Stimulated activated CD8-positive, alpha-beta memory T cell treated with anti-CD3 and anti-CD28 coated beads, Interleukin-12 subunit alpha, Interleukin-12 subunit beta, amount 100 ng/mL, for 24 hours (primary cell): ENCODE measurements around the gene TTPAL.
"Not testable (repeated sequence)": the region's sequence is repeated elsewhere in the genome, so short reads cannot be mapped to it uniquely, and the experiment has no call there.

Source experiments
- DNase-seq: peaks from one replicate; pipeline ENCODE4 v3.0.0-alpha.2; 2020; ENCODE audit errors: extremely low read depth

TTPAL gene

DNA sequence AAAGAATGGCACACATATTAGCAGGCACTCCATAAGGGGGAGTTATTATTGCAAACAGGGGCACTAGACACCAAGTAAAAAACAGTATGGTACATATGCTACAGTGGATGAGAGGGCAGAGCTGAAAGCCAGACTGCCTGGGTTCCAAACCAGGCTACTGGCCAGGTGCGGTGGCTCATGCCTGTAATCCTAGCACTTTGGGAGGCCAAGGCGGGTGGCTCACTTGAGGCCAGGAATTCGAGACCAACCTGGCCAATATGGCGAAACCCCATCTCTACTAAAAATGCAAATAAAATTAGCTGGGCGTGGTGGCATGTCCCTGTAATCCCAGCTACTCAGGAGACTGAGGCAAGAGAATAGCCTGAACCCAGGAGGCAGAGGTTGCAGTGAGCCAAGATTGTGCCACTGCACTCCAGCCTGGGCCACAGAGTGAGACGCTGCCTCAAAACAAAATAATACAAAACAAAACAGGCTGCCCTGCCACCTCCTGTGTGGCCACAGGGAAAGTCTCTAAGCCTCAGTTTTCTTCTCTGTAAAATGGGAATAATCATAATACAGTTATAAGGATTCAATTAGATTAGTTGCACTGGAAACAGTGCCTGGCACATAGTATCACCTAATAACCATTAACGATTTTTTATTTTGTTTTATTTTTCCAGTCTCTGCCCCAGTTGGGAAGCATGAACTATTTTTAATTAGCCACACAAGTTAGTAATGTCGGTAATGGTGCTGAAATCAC is 7.5 kb upstream of the TTPAL start:
- no peak for DNase-seq

DNA sequence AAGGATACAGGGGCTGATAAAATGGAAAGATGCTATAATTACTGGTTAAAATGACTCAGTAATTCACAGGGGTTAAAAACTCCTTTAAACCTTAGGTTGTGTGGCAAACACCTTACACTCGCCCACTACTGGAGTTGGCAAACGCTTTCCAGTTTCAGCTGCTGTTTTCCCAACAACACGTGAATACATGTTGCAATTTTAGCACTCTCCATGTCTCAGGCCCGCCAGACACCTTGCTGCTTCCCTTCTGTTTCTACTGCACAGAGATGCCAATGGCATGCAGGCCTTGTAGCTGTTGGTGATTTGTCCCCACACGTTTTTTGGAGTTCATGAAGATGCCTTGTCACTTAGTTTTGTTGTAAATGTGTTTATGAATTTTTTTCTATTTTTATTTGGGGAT is 5.3 kb upstream of the TTPAL start:
- DNase-seq, result no peak

DNA sequence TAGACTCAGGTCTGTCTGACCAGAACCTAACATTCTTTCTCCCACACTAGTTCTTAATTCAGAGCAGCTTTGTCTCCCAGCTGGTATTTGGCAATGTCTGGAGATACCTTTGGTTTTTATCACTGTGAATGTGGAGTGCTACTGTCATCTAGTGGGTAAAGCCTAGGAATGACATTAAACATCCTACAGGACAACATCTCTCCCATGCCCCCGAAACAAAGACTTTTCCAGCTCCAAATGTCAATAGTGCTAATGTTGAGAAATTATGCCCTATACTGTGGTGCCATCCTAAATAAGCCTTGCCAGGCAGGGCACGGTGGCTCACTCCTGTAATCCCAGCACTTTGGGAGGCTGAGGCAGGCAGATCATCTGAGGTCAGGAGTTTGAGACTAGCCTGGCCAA is 4.2 kb upstream of the TTPAL start:
- DNase-seq, result no peak

DNA sequence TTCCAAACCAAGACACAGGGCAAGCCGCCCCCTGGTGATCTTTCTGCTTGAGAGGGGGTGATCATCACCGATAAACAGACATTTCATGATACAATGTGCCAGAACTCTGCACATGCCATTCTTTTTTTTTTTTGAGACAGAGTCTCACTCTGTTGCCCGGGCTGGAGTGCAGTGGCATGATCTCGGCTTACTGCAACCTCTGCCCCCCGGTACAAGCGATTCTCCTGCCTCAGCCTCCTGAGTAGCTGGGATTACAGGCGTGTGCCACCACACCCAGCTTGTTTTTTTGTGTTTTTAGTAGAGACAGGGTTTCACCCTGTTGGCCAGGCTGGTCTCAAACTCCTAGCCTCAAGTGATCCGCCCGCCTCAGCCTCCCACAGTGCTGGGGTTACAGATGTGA is 3.4 kb upstream of the TTPAL start:
- DNase-seq, result not testable (repeated sequence)

DNA sequence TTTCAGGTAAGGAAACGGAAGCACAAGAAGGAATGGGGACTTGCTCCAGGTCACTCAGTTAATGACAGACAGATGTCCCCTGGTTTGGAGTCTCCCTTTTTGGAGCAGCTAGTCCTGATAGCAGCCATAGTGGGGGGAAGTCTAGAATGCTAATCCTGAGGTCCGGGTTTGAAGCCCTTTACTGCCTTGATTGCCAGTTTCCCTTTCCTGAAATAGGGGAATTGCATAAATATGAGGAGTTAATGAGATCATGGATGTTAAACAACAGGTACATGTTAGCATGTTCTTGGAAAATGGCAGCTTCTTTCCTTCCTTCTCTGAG is 341 bp upstream of the TTPAL start:
- DNase-seq, result no peak

DNA sequence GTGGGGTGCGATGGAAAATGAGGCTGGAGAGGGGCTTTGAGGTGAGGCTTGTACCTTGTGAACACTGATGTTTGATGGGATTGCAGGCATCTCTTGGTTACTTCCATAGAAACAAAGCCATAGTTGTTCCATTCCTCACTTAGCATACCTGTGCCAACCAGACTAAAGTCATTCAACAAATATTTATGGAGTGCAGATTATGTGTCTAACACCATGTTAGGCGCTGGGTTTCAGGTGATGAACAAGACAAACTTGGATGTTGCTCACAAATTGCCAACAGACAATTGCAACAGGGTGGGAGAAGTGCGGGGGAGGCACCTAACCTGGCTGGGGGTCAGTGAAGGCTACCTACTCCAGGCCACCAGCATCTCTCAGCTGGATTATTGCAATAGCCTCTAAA is 1.5 kb downstream of the TTPAL start:
- no peak for DNase-seq

DNA sequence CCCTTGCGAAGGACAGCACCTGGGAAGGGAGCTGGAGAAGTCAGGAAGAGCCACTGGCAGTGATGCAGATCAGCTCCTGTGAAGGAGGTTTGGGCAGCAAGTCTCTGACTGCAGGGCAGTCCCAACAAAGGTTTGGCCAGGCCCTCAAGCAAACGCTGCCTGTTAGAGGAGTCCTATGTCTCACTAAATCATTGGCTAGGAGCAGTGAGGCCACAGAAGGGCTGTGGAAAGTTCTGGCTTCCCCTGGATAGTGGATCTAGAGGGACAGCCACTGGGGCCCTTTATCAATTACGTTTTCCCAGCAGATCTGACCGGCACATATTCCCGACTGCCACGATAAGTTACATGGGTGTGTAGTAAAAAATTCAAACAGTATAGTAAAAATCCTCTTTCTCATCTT is 2.5 kb downstream of the TTPAL start:
- DNase-seq, result no peak

DNA sequence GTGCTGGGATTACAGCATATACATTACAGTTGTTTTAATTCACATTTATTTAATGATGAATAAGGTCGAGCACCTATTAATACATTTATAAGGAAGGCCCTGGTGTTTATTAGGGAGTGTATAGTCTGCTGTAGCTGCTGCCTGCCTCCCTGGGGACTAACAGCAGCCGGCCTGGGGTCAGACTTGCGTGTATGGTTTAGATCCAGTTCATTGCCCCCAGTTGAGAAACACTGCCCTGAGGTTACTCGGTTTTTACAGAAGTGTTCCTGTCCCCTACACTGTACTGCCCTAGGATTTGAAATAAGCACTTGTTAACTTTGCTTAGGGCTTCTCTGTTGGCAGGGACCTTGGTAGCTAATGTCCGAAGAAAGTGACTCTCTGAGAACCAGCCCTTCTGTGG is 4.0 kb downstream of the TTPAL start:
- DNase-seq, result no peak

DNA sequence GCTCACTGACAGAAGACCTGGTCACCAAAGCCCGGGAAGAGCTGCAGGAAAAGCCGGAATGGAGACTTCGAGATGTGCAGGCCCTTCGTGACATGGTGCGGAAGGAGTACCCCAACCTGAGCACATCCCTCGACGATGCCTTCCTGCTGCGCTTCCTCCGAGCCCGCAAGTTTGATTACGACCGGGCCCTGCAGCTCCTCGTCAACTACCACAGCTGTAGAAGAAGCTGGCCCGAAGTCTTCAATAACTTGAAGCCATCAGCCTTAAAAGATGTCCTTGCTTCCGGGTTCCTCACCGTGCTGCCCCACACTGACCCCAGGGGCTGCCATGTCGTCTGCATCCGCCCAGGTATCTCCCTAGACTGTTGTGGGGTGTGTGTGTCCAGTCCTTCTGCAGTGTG is 4.4 kb downstream of the TTPAL start:
- DNase-seq, result no peak

DNA sequence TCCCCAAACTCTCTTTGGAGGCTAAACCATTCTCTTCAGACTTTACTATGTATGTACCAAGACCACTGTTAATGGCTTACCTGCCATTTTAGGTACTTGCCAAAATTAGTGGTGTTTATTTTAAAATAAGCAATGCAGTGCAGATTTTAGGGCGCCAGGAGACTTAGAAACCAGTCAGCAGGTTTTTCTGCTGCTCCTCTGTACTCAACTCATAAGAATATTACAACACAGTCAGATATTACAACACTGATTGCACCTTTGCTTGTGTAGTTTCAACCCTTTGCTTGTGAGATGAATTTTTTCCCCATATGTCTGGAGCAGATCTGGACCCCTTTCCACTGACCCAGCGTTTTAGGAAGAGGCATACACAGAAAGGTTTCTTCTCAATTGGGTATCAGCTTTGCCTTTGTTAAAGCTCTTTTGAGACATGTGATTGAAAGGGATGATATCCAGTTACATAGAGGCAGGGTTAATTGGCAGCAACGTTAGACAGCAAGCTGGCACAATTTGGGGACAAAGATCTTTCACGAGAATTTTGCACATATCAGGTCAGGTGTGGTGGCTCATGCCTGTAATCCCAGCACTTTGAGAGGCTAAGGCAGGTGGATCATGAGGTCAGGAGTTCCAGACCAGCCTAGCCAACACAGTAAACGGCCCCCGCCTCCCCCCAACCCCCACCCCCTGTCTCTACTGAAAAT is 6.2 kb downstream of the TTPAL start:
- no peak for DNase-seq

DNA sequence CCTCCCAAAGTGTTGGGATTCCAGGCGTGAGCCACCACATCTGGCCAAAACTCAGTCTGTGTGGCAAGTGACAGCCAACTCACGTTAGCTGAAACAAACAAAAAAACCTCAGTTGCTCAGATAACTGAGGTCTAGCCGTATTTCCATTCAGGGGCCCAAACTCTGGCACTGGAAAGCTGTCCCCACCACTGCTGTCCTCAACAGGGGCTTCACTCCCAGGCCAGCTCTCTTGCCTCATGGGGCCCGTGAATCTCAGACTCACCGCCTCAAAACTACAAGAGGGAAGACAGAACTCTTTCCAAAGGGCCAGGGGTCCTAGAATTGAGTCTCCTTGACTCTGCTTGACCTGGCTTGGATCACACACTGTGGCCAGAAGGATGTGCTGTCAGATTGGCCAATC is 7.4 kb downstream of the TTPAL start:
- no peak for DNase-seq

DNA sequence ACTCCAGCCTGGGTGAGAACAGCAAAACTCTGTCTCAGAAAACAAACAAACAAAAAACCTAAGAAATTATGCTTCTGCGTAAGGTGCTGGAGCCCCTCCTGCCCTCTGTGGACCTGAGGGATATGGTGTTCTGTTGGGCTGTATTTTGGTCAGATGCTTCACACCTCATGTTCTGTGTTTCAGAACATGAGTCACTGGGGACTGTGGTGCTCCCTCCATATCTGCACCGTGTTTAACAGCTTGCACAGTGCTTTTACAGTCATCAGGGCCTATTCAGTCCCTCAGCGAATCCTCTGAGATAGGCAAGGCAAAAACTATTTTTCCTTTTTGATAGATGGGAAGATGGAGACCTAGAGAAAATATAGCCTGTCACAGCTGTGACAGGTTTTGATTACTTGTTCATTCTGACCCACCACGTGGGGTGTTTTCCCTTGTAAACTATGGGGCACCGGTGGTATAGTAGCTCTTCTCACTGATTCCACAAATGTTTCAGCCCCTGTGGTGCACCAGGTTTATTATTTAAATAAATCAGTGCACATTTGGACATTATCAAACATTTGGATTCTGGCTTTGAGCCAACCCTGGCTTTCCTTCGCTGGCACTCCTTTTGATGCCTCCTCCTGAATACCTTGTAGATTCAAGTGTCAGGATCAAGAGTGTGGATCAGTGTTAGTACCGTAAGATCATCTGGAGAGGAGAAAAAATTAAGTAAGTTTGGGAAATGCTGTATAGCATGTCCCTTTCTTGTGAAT is 9.6 kb downstream of the TTPAL start:
- no peak for DNase-seq

DNA sequence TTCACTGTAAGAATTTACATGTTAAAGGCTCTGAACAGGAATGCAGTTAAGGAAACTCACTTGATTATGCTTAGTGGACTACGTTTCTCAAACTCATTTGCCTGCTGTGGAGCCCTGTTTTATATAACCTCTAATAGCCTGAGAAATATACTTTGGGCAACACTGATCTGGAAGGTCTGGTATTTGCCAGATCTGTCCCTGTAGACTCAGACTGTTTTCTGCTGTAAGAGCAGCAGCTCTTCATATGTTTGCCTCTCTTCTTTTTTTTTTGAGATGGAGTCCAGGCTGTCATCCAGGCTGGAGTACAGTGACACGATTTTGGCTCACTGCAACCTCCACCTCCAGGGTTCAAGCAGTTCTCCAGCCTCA is 10.1 kb downstream of the TTPAL start:
- DNase-seq, result no peak

DNA sequence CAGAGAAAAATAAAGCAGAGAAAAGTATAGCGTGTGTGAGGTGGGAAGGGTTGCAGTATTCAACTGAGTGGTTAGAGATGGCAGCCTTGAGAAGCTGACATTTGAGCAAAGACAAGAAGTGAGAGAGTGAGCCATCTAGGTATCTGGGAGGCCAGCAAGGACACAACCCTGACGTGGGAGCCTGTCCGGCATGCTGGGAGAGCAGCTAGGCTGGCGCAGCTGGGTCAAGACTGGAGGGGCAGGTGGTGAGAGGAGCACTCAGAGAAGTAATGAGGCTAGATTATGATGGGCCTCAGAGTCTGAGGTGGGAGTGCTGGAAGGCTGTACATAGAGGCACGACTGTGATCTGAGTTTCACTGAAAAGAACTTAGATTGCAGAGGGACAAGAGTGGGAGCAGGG is 12.9 kb downstream of the TTPAL start:
- DNase-seq, result no peak

DNA sequence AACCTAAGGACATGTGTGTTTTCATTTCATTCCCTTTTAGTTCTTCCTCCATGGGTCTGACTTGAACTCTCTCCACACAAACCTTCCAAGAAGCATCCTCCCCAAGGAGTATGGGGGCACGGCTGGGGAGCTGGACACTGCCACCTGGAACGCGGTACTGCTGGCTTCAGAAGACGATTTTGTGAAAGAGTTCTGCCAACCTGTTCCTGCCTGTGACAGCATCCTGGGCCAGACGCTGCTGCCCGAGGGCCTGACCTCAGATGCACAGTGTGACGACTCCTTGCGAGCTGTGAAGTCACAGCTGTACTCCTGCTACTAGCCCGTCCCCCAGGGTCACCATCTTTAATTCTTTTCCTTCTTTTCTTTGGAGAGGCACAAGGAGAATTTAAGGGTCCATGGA is 13.5 kb downstream of the TTPAL start:
- DNase-seq, result no peak

DNA sequence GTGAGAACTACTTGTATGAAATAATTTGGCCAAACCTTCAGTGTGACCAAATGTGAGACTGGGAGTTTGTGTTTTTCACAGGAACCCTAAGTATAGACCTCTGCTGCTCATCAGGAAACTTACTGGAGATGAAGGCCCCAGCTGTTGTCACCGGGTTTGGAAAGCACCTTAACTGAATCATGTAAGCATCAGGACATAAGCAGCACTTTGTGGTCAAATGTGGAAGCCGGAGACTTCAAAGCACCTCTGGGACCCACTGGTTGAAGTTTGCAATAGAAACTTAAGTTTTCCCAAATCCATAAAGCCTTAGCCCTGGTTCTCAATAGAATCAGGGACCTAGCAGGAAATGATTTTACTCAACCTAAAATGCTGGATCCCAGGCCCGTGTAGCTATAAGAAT is 14.3 kb downstream of the TTPAL start:
- no peak for DNase-seq

DNA sequence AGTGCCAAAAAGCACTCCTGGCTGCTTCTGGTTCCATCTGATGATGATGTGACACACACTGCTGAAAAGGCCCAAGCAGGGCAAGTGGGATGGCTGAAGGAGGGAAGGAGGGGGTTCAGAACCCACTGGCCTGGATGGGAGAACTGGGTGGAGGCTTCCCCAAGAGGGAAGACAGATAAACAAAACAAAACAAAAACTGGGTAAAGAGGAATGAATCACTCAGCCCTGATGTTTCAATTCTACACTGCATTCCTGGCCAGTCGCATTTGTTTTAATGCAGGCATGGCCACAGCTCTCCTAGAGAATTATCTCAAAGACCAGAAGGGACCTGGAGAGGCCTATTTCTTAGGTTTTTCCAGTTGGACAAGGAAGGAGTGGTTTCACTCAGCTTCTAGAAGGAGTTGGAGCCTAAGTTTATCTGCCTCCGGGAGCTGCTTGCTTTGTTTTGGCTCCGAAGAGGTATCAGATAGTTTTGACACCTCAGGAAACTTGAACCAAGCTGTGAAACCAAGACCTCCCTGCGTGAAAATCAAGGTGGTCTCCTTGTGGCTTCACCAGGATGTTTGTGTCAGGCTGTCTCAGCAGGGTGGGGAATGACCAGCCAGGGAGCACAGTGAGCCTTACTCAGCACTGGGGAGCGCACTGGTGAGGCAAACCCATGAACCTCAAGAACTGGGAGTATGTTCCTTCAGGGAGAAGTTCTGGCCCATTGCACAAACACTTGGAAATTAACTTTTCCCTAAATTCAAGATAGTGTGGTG is 16.1 kb downstream of the TTPAL start:
- no peak for DNase-seq

DNA sequence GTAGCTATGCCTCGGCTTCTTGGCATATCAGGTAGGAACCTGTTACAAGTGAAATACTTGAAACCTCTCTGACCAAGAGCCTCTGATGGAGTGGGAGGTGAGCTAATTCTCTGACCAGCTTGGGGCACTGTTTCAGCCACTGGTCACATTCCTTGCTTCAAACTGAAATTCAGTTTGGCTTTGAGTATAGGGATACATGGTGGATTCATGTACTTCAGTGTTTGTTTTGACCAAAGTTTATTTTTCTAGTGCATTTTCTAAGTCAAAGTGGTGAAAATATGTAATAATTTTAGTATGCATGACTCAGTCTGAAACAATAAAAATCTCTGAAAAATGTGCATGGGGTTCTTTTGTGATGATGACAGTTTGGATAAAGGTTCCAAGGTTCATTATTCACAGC is 18.6 kb downstream of the TTPAL start:
- no peak for DNase-seq

DNA sequence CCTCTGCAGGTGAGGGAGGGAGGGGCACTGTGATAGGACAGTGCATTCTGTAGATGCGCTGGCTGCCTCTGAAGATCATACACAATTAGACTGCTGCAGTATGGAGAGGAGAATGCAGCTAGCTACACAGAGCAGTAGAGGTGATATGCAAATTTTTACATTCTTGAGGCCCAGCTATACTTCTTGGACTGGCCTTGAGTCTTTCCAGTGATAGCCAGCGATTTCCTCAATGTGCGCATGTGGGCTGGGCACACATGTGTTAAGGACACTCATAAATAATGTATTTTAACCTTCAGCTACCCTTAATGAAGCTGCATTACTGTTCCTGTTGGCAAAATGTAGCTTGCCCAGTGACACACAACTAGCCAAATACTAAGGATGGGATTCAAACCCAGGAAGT is 19.0 kb downstream of the TTPAL start:
- no peak for DNase-seq

DNA sequence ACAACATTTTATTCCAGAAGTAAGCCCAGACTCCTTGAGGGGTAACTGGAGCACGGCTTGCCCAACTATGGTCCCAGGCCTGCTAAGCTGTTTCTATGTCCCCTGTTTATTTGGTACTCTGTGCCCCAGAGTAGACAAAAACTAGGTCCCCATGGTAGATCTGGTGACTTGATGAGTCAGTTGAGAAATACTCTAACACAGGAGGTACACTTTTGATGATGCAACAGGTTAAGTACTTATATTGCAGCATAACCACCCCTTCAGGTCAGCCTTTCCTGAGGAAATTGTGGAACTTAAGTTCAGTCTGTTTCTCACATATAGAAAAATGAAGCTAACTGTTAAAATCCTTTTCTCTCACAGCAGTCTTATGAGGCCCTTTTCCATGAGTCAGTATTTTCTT is 19.6 kb downstream of the TTPAL start:
- DNase-seq, result no peak

DNA sequence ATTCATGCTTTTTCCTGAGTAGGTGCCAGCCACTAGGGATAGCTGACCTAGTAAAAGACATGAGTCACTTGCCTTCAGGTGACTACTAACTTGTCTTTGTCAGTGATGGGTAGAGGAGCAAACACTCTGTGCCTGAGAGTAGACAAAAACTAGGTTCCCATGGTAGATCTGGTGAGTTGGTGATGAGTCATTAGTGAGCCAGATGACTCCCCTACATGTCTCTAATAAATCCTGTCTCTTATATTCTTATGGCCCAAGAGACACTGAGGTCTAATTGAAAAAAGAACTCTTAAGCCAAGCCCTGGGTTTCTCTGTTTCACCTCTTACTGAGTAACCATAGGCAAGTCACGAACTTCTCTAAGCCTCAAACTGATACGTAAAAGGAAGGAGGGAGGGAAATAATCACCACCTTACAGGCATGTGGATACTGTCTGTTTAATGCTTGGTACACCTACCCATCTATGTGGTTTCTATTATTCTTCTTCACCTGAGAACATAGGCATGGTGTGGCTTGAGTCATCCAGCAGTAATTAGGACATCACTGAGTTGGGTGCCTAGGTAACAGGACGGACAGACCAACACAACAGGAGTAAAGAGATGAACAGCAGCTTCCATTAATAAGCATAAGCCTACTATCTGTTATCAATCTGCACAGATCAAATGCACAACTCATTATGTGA is 20.3 kb downstream of the TTPAL start:
- DNase-seq, result no peak

DNA sequence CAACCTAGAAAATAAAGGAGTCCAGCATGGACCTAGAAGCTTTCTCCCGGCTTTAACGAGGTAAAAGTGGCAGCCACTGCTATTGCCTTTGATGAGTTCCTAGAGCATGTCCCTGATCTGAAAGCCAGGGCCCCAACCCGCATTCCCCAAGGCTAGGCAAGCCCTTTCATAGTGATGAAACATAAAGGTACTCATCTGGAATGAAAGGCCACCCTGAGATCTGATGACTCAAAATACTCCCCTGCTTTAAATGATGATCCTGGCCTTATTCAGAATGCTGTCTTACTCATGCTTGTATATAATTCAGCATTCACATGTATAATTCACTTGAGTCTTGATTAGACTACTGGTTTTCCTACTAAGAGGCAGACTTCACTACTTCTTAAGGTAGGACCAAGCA is 21.3 kb downstream of the TTPAL start:
- no peak for DNase-seq
